HepG2 (cell line): Measurements from ENCODE around the gene RPP25L. TPM values are rescaled to one million over a fixed set of nuclear protein-coding genes. Genes with fewer than 3 reads are reported as not detected.

Experiments
- ATAC-seq: fragments of 200-7000 bp; cut with Tn5 transposase; 3 replicates; pipeline ENCODE4 v1.9.1; 2020; ENCODE audit warnings: mild to moderate bottlenecking, moderate library complexity
- BruUV-seq: library from RNA; stranded (reverse); fragments of 400-500 nt; replicated peaks from 2 replicates; lab custom pipeline; 2021; lab: Mats Ljungman, UMichigan
- CTCF ChIA-PET: fragments of 300-600 bp; formaldehyde crosslinking; extraction: SDS; loops from one replicate; lab custom pipeline; 2021; ENCODE audit warnings: low total read pairs, inconsistent platforms, low intra/inter-chr PET ratio; lab: Yijun Ruan, JAX
- POLR2A ChIA-PET: fragments of 350-600 bp; sonication (Branson Sonifier 250); formaldehyde crosslinking; loops from one replicate; lab custom pipeline; 2020; ENCODE audit warnings: antibody characterized with exemption, inconsistent platforms; lab: Yijun Ruan, JAX
- DNase-seq: peaks from one replicate; pipeline ENCODE4 v3.0.0-alpha.2; 2015; ENCODE audit warnings: low spot score
- FAIRE-seq: peaks from 3 replicates; lab custom pipeline; 2011; peaks lifted over from hg19 to GRCh38; lab: Jason Lieb, UNC
- H2AFZ ChIP-seq: one replicate; pipeline ENCODE4 v1.6.1; 2011; ENCODE audit warnings: low read length, inconsistent platforms
- H3K27ac ChIP-seq: fragments of 300-600 bp; 3 replicates; pipeline ENCODE4 v1.8.0; 2011; ENCODE audit warnings: mixed run types, mild to moderate bottlenecking, mixed read lengths, low read length, inconsistent platforms; ENCODE audit not compliant: insufficient read depth; ENCODE audit errors: extremely low read length
- H3K27me3 ChIP-seq, 2 experiments: fragments of 200-600 bp in 1 of 2; 2 replicates in 1 of 2; 3 replicates in 1 of 2; pipeline versions ENCODE4 v1.6.0 to v1.8.0; 2011; ENCODE audit warnings: low read length in 2 of 2, mild to moderate bottlenecking in 2 of 2, moderate library complexity in 2 of 2, inconsistent platforms in 1 of 2; ENCODE audit not compliant: insufficient read depth in 2 of 2, control insufficient read depth in 1 of 2
- H3K36me3 ChIP-seq, 2 experiments: fragments of 200-600 bp in 1 of 2; replicated peaks in 1 of 2; 2 replicates in 1 of 2; 3 replicates in 1 of 2; pipeline versions ENCODE4 v1.5.1 to v1.8.0; 2011; ENCODE audit warnings: low read length in 2 of 2, inconsistent platforms in 1 of 2; ENCODE audit not compliant: insufficient read depth in 2 of 2, control insufficient read depth in 1 of 2
- H3K4me1 ChIP-seq: 2 replicates; pipeline ENCODE4 v1.5.1; 2012; ENCODE audit warnings: low read length, inconsistent platforms; ENCODE audit not compliant: insufficient read depth
- H3K4me2 ChIP-seq: 2 replicates; pipeline ENCODE4 v1.6.0; 2011; ENCODE audit warnings: low read depth, low read length, inconsistent platforms
- H3K4me3 ChIP-seq, 3 experiments: fragments of 200-600 bp in 1 of 3; sonication (generic), shearing (Covaris generic) in 1 of 3; replicated peaks in 1 of 3; 2 replicates each; pipeline ENCODE4 v1.5.1; 2011 to 2016; ENCODE audit warnings: low read length in 3 of 3, inconsistent platforms in 2 of 3, low read depth in 2 of 3, mild to moderate bottlenecking in 2 of 3, control low read depth in 1 of 3, mixed read lengths in 1 of 3; ENCODE audit not compliant: insufficient read depth in 1 of 3
- H3K79me2 ChIP-seq: one replicate; pipeline ENCODE4 v1.6.1; 2011; ENCODE audit warnings: low read length, inconsistent platforms; ENCODE audit not compliant: insufficient read depth
- H3K9ac ChIP-seq: 2 replicates; pipeline ENCODE4 v1.6.0; 2011; ENCODE audit warnings: mild to moderate bottlenecking, low read depth, low read length, inconsistent platforms; ENCODE audit not compliant: insufficient read depth
- H3K9me3 ChIP-seq: 2 replicates; pipeline ENCODE4 v1.5.1; 2012; ENCODE audit warnings: mild to moderate bottlenecking, low read length
- H4K20me1 ChIP-seq: 2 replicates; pipeline ENCODE4 v1.6.0; 2011; ENCODE audit warnings: inconsistent platforms, mild to moderate bottlenecking, low read length, moderate library complexity; ENCODE audit not compliant: insufficient read depth
- CENPT ChIP-seq: sonication (generic); formaldehyde crosslinking; IDR thresholded peaks from 2 replicates; pipeline ENCODE4 v1.8.0; 2022; ENCODE audit warnings: low read depth, mild to moderate bottlenecking, moderate library complexity, missing genetic modification reagents
- FOXA3 ChIP-seq: IDR thresholded peaks from 2 replicates; pipeline ENCODE4 v1.6.1; 2016; ENCODE audit warnings: missing genetic modification reagents, missing compliant biosample characterization
- HNRNPLL ChIP-seq: fragments of 200-400 bp; formaldehyde crosslinking; IDR thresholded peaks from 2 replicates; pipeline ENCODE4 v1.6.1; 2017; ENCODE audit warnings: mild to moderate bottlenecking, low read depth, low read length; ENCODE audit not compliant: poor library complexity, severe bottlenecking
- HOXA3 ChIP-seq: sonication (generic); formaldehyde crosslinking; IDR thresholded peaks from 2 replicates; pipeline ENCODE4 v1.5.0; 2020; ENCODE audit warnings: missing genetic modification reagents
- IKZF5 ChIP-seq: IDR thresholded peaks from 2 replicates; pipeline ENCODE4 v1.6.1; 2018; ENCODE audit warnings: missing genetic modification reagents, mild to moderate bottlenecking, missing compliant biosample characterization
- MAX ChIP-seq: IDR thresholded peaks from 2 replicates; pipeline ENCODE4 v1.6.1; 2012; ENCODE audit warnings: inconsistent platforms
- MTA1 ChIP-seq: sonication (generic); formaldehyde crosslinking; IDR thresholded peaks from 2 replicates; pipeline ENCODE4 v1.4.0; 2020; ENCODE audit warnings: missing genetic modification reagents, mild to moderate bottlenecking, borderline replicate concordance
- RXRB ChIP-seq: IDR thresholded peaks from 2 replicates; pipeline ENCODE4 v1.6.1; 2016; ENCODE audit warnings: borderline replicate concordance, missing genetic modification reagents, missing compliant biosample characterization
- SMC3 ChIP-seq: IDR thresholded peaks from 2 replicates; pipeline ENCODE4 v1.6.1; 2011; ENCODE audit warnings: low read length, improper control_type of control experiment
- TEAD3 ChIP-seq: optimal IDR thresholded peaks from 2 replicates; pipeline ENCODE3; 2016; ENCODE audit warnings: borderline replicate concordance
- UBTF ChIP-seq: sonication (generic); formaldehyde crosslinking; IDR thresholded peaks from 2 replicates; pipeline ENCODE4 v1.4.0; 2020; ENCODE audit warnings: mild to moderate bottlenecking, missing genetic modification reagents
- ZBTB38 ChIP-seq: sonication (generic); formaldehyde crosslinking; IDR thresholded peaks from 2 replicates; pipeline ENCODE4 v1.5.1; 2020; ENCODE audit warnings: mild to moderate bottlenecking, missing genetic modification reagents
- ZFP91 ChIP-seq: sonication (generic); formaldehyde crosslinking; IDR thresholded peaks from 2 replicates; pipeline ENCODE4 v1.9.0; 2022; ENCODE audit warnings: missing genetic modification reagents, mild to moderate bottlenecking, borderline replicate concordance
- ZNF331 ChIP-seq: sonication (generic); formaldehyde crosslinking; IDR thresholded peaks from 2 replicates; pipeline ENCODE4 v1.4.0; 2020; ENCODE audit warnings: missing genetic modification reagents
- ZNF747 ChIP-seq: sonication (generic); formaldehyde crosslinking; IDR thresholded peaks from 2 replicates; pipeline ENCODE4 v1.8.1; 2023; ENCODE audit warnings: missing genetic modification reagents, mild to moderate bottlenecking, borderline replicate concordance
- ZNF784 ChIP-seq: sonication (generic); formaldehyde crosslinking; IDR thresholded peaks from 2 replicates; pipeline ENCODE4 v1.5.1; 2020; ENCODE audit warnings: missing genetic modification reagents, mild to moderate bottlenecking, borderline replicate concordance
- WGBS: methylation state at CpG from one replicate; pipeline ENCODE4 v1.1.6; 2017; ENCODE audit warnings: low lambda C conversion rate; 5-methylcytosine and 5-hydroxymethylcytosine counted together
- in situ Hi-C: cut with HindIII; loops from 2 replicates; pipeline ENCODE4 v1.10.0; 2017; ENCODE audit warnings: low pct_unique_long_range_greater_than_20kb; ENCODE audit not compliant: extremely low pct_ligation_motif_present
- intact Hi-C: fragments of 100-400 bp; cut with micrococcal nuclease; formaldehyde crosslinking; loops from one replicate; pipeline ENCODE4 v1.10.0; 2022; ENCODE audit not compliant: unreplicated experiment
- polyA plus RNA-seq, 8 experiments: library from polyadenylated mRNA; depleted of rRNA in 3 of 8; stranded (reverse) in 7 of 8; unstranded in 1 of 8; fragments of >200 nt; fragmentation: Illumina TruSeq in 4 of 8; extraction: Trizol in 4 of 8; gene quantifications; 2 replicates each; pipeline versions ENCODE4 v1.2.1 to v1.2.3, GENCODE V29; 2011 to 2016; ENCODE audit warnings: low read depth in 4 of 8, missing spikeins in 1 of 8, mixed read lengths in 1 of 8; ENCODE audit not compliant: insufficient read depth in 1 of 8
- total RNA-seq, 5 experiments: library from RNA; depleted of rRNA; stranded (reverse); fragments of >200 nt; fragmentation: Illumina TruSeq; extraction: Trizol; gene quantifications; 2 replicates each; pipeline ENCODE4 v1.2.3, GENCODE V29; 2016; ENCODE audit warnings: low read depth in 1 of 5

RPP25L gene
- total and polyA plus RNA-seq, 2 of the 13 experiments (the other 11 are each of a cell fraction or from before 2014, with no cell fraction given): 24.5 to 27.3 TPM

- H3K27ac ChIP-seq: no peak overlapping the region
- peaks cover 4% of the 10 kb centered on the region; the same call in 1 of the 2 replicates for H4K20me1 ChIP-seq
- peak overlapping the region; percentile 34 for H3K4me2 ChIP-seq
- CTCF ChIA-PET: interaction anchor here (1.1 to 3.9 kb wide), 6 partner anchors 10 to 187 kb away, joined by 3 to 42 read pairs (median 10); no protein-coding TSS in a partner anchor
- no peaks in the 10 kb centered on the region for H3K79me2 ChIP-seq
- H3K9ac ChIP-seq: no peak overlapping the region
- H3K27me3 ChIP-seq: peaks cover 19 to 78% of the 10 kb centered on the region in 2 experiments
- ATAC-seq: peak; percentile 93
- H3K4me1 ChIP-seq: peaks cover 28% of the 10 kb centered on the region; the same call in 1 of the 2 replicates
- H3K9me3 ChIP-seq: no peaks in the 10 kb centered on the region
- H3K4me3 ChIP-seq: peak overlapping the region in 1 of 3 experiments; percentile 7; a peak in 1 of 6 replicates
- H3K36me3 ChIP-seq: no peaks in the 10 kb centered on the region
- H2AFZ ChIP-seq: no peak overlapping the region
- no peak for FAIRE-seq
- POLR2A ChIA-PET: interaction anchor here (1.0 kb wide), 1 partner anchor 187 kb away, joined by 3 read pairs; no protein-coding TSS in a partner anchor
- in situ Hi-C loops (loop anchor here (5.0 kb wide), 1 partner anchor 39 kb away; no protein-coding TSS in a partner anchor), intact Hi-C loops (loop anchor here (1.0 to 5.0 kb wide), 3 partner anchors 43 to 155 kb away; no protein-coding TSS in a partner anchor)
- WGBS: 8% methylated on average over 4 of the region's 60 CpGs
- no TSS peak for BruUV-seq
- peak; percentile 47 for DNase-seq
- TF ChIP-seq HOXA3 (CRISPR knock-in tag): peak; percentile 42; the same call in 1 of the 2 replicates
- no peak for TF ChIP-seq ZBTB38 (CRISPR knock-in tag)
- TF ChIP-seq RXRB: 0 out of 2 replicates have a peak, but pooled peaks have one; percentile 10
- TF ChIP-seq FOXA3: 0 out of 2 replicates have a peak, but pooled peaks have one; percentile 6
- TF ChIP-seq CENPT (CRISPR knock-in tag): no peak
- peak; percentile 69 for TF ChIP-seq UBTF
- peak; percentile 35; the same call in 1 of the 2 replicates for TF ChIP-seq IKZF5 (CRISPR knock-in tag)
- TF ChIP-seq ZNF747 (CRISPR knock-in tag): no peak
- peak; percentile 66 for TF ChIP-seq ZFP91
- TF ChIP-seq ZNF331 (CRISPR knock-in tag): 0 out of 2 replicates have a peak, but pooled peaks have one; percentile 18
- TF ChIP-seq ZNF784 (CRISPR knock-in tag): 0 out of 2 replicates have a peak, but pooled peaks have one; percentile 37
- TF ChIP-seq TEAD3 (CRISPR knock-in tag): peak; percentile 27
- TF ChIP-seq MAX: peak; percentile 35; the same call in 1 of the 2 replicates
- TF ChIP-seq SMC3: peak; percentile 33; the same call in 1 of the 2 replicates
- peak; percentile 24; the same call in 1 of the 2 replicates for TF ChIP-seq MTA1 (CRISPR knock-in tag)
- TF ChIP-seq HNRNPLL: peak; percentile 37
These were observed 20.5 kb downstream of the RPP25L start for GRCh38 chr9:34591248-34591916.
